Stimulated activated CD4-positive, alpha-beta T cell treated with anti-CD3 and anti-CD28 coated beads, Interleukin-1b, Interleukin-23, amount 100 ng/mL, for 24 hours (primary cell): ENCODE measurements around the gene CYB5B.

Source experiments
- DNase-seq, 4 experiments: peaks; one replicate each; pipeline ENCODE4 v3.0.0-alpha.2; 2020; ENCODE audit warnings: low read depth in 4 of 4, low spot score in 1 of 4

CYB5B gene

GRCh38 chr16:69483611-69484010, 59.2 kb downstream of the CYB5B start:
- DNase-seq, result no peak

GRCh38 chr16:69485361-69485760, 60.9 kb downstream of the CYB5B start:
- DNase-seq, result no peak

DNA sequence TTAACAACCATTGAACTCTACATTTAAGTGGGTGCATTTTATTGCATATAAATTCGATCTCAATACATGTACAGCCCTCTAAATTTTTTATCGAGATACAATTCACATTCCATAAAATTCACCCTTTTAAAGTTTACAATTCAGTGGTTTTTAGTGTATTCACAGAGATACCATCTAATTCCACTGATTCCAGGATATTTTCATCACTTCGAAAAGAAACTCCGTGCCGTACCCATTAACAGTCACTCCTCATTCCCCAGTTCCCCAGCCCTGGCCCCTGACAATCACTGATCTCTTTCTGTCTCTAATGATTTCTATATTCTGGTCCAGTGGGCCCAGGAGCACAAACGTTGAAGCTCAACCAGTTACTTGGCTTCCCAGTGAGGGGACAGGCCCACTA, 61.4 kb downstream of the CYB5B start:
- no peak for DNase-seq

- DNase-seq, result no peak
Measured at GRCh38 chr16:69486272-69486671, 61.9 kb downstream of the CYB5B start.

GRCh38 chr16:69486724-69487123, 62.3 kb downstream of the CYB5B start:
- no peak for DNase-seq

- no peak for DNase-seq
Measured at GRCh38 chr16:69490707-69491324, 66.4 kb downstream of the CYB5B start.

DNA sequence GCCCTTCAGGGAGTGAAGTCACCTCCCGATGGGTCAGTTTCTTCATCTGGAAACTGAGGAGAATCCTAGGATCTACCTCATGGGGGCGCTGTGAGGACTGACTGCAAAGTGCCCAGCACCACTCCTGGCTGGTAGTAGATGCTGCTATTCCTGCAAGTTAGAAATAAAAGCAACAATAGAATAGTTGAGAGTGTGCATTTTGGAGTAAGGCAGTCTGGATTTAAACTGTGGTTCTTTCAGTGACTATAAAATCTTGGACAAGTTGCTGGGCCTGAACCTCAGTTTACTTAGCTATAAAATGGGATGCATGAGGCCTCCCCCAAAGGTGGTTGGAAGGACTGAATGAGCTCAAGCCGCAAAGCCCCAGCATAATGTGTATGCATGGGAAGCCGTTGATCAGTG, 70.6 kb downstream of the CYB5B start:
- DNase-seq, result peak in 1 of 4 experiments; percentile 20

DNA sequence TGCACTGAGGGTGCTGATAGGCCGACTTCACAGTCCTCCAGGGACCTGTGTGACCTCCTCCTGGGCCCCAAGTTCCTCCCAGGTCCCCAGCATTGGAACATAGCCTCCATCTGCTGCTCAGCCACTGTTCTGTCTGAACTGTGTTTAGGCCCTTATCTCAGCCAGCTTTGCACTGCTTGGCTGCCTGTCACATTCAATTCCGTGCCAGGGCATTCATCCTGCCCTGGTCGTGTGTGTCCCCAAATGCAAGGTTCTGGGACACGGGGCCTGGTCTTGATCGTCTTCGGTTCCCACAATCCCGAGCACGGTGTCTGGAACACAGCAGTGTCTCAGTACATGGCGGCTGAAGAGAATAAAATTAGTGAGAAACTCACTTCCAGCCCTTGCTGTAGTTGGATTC, 71.4 kb downstream of the CYB5B start:
- DNase-seq, result no peak

DNA sequence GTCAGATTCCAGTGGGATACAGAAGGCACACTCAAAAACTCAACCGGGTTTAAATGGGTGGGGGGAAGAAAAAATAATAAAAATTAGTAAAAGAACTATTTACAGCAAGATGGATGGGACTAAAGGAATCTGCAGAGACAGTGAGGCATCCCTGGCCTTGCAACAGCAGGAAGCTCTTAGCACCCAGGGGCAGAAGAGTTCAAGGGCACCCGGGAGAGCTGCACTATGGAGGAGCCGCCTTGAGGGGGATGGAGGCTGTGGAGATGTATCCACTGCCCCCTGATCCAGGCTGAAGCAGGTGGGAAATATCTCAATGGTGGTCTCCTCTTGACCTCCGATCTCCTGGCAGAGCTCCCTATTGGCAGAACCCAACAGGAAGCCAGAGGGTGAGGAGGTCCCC, 72.0 kb downstream of the CYB5B start:
- no peak for DNase-seq

- no peak for DNase-seq
Measured at GRCh38 chr16:69496896-69497295, 72.5 kb downstream of the CYB5B start.

DNA sequence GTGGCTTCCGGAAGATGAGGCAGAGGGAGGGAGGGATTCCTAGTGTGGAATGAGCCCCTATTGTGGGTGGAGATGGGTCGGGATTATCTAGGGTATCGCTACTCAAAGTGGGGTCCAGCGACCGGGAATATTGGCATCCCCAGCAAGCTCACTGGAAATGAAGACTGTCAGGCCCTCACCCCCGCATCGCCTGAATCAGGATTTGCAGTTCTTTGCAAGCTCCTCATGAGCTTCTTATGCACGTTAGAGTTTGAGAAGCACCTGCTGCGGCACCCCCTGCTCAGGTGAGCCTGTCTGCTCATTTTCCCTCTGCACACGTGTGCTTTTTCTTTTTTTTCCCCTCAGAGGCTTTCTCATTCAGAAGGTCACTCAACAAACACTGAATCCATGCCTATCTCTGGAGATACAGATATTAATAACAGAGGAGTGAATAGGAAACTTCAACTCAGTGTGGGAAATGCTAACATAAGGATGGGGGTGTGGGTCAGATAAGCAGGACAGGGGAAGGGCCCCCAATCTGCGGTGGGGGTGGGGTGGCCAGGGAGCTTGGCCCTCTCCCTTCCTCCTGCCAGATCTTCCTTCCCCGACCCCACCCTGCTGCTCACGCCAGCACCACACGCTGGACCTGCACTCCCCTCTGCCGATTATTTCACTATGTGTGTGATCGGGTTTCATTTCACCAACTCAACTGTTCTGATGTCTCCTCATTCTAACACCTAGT, 73.6 kb downstream of the CYB5B start:
- DNase-seq, result no peak

- no peak for DNase-seq
Measured at GRCh38 chr16:69498926-69499325, 74.5 kb downstream of the CYB5B start.

GRCh38 chr16:69499541-69500230, 75.3 kb downstream of the CYB5B start:
- DNase-seq, result no peak

DNA sequence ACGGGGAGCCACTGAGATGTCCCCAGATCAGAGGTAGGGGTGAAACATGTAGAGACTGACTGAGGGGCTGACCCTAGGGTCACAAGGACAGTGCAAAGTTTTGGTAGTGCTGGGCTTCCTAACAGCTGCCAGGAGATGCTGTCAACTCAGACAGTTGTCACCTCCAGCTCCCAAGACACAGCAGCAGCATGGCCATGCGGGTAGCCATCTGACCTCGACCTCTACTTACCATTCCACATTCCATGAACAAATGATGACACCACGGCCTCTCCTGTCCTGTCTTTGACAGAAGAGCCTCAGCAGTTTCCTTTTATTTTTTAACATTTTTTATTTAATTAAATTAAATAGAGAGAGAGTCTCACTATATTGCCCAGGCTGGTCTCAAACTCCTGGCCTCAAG, 76.1 kb downstream of the CYB5B start:
- no peak for DNase-seq

- no peak for DNase-seq
Measured at GRCh38 chr16:69501956-69502745, 77.7 kb downstream of the CYB5B start.

DNA sequence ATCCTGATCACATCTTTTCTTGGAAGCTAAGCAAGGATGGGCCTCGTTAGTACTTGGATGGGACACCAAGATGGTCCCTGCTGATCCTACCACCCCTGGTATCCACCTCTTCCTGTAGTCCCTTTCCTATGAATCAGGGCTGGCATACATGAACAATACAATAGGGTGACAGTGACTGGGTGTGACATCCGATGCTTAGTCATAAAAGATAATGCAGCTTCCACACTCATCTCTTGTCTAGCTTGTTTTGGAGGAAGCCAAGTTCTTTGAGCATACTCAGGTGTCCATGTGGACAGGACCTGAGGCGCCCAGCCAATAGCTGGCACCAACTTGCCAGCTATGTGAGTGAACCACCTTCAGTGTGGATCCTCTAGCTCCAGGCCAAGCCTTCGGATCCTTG, 78.8 kb downstream of the CYB5B start:
- no peak for DNase-seq

GRCh38 chr16:69508033-69508755, 83.8 kb downstream of the CYB5B start:
- DNase-seq, result no peak

GRCh38 chr16:69509125-69509524, 84.7 kb downstream of the CYB5B start:
- DNase-seq, result no peak

DNA sequence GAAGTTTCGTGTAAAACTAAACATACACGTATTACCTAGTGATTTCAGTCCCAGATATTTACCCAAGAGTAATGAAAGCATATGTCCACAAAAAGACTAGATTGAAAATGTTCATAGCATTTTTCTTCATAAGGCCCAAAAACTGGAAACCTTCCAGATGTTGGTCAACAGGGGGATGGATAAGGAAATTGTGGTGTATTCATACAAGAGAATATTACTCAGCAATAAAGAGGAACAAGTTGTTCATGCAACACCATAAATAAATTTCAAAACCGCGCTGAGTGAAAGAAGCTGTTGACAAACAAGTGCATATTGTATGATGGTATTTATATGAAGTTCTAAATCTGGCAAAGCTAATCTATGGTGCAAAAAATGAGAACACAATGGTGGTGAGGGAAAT, 87.2 kb downstream of the CYB5B start:
- no peak for DNase-seq

- DNase-seq, result no peak
Measured at GRCh38 chr16:69513180-69513966, 89.0 kb downstream of the CYB5B start.
